Left lung (tissue), 10 donors: ENCODE measurements around the gene AK8. TPM values are rescaled to one million over a fixed set of nuclear protein-coding genes. Genes with fewer than 3 reads are reported as not detected.
A peak's percentile ranks its signal among the peaks of the same experiment; 100 is the strongest.

Source experiments
- ATAC-seq: fragments of 200-7000 bp; cut with Tn5 transposase; one replicate; pipeline ENCODE4 v1.9.1; 2020; ENCODE audit warnings: moderate library complexity
- DNase-seq, 4 donors: peaks; one replicate each; pipeline ENCODE4 v3.0.0-alpha.2; 2013 to 2020
- H3K27ac ChIP-seq, 2 donors: fragments of 200-600 bp; sonication (generic) in 1 of 2; one replicate each; pipeline versions ENCODE4 v1.5.0 to v1.8.0; 2020 to 2021
- H3K27me3 ChIP-seq, 2 donors: fragments of 200-600 bp; sonication (generic) in 1 of 2; one replicate each; pipeline versions ENCODE4 v1.5.0 to v1.8.0; 2020 to 2021
- H3K36me3 ChIP-seq, 2 donors: fragments of 200-600 bp; sonication (generic) in 1 of 2; one replicate each; pipeline versions ENCODE4 v1.5.0 to v1.8.0; 2020 to 2021
- H3K4me1 ChIP-seq, 2 donors: fragments of 200-600 bp; one replicate each; pipeline ENCODE4 v1.8.0; 2021
- H3K4me3 ChIP-seq, 2 donors: fragments of 200-600 bp; sonication (generic) in 1 of 2; one replicate each; pipeline versions ENCODE4 v1.5.0 to v1.8.0; 2020 to 2021; ENCODE audit warnings: mild to moderate bottlenecking in 1 of 2
- H3K9me3 ChIP-seq, 2 donors: fragments of 200-600 bp; sonication (generic) in 1 of 2; one replicate each; pipeline versions ENCODE4 v1.5.0 to v1.8.0; 2020 to 2021
- CTCF ChIP-seq, 2 donors: fragments of 200-600 bp; sonication (generic) in 1 of 2; IDR thresholded peaks; one replicate each; pipeline versions ENCODE4 v1.5.0 to v1.8.0; 2021; ENCODE audit warnings: antibody characterized with exemption in 2 of 2
- intact Hi-C, 2 donors: fragments of 100-400 bp; cut with DNase I; formaldehyde crosslinking; loops; one replicate each; pipeline versions ENCODE4 v1.11.2 to v1.14.2; 2022
- polyA plus RNA-seq, 6 donors: library from polyadenylated mRNA; unstranded; fragments of 120-200 nt; gene quantifications; one replicate each; pipeline ENCODE4 v1.2.1, GENCODE V29; 2013; ENCODE audit not compliant: insufficient read length in 6 of 6
- total RNA-seq, 2 donors: library from RNA; stranded (reverse); fragmentation: NEBNext Ultra II Directional; extraction: Animal tissue kit (Norgen Biotek cat#: 25700); gene quantifications; one replicate each; pipeline ENCODE4 v1.2.1, GENCODE V29; 2021
- donor health status: DM: no; HTN: yes; CAD: no.
- donor health status: DM: no; HTN: no; CAD: no.

AK8 gene
- total and polyA plus RNA-seq, 8 donors: 0.55 to 3.6 (median 2.4) TPM

GRCh38 chr9:132761602-132762001 is 116.5 kb downstream of the AK8 start:
- no peaks in the 10 kb centered on the region for H3K4me1 ChIP-seq
- TF ChIP-seq CTCF (IDR thresholded peaks at IDR 0.05): no peak
- DNase-seq: no peak
- H3K27me3 ChIP-seq: no peaks in the 10 kb centered on the region
- no peak overlapping the region for H3K27ac ChIP-seq
- H3K4me3 ChIP-seq: no peak overlapping the region
- intact Hi-C loops: no loop called here
- no peaks in the 10 kb centered on the region for H3K9me3 ChIP-seq
- ATAC-seq: no peak
- no peaks in the 10 kb centered on the region for H3K36me3 ChIP-seq

- DNase-seq: no peak
- Histone ChIP-seq H3K27ac (no peak overlapping the region), H3K27me3 (no peaks in the 10 kb centered on the region), H3K9me3 (no peaks in the 10 kb centered on the region), H3K4me3 (no peak overlapping the region), H3K4me1 (no peaks in the 10 kb centered on the region), H3K36me3 (no peaks in the 10 kb centered on the region)
- ATAC-seq: no peak
- no peak for TF ChIP-seq CTCF (IDR thresholded peaks at IDR 0.05)
- intact Hi-C loops: no loop called here
These were observed 118.0 kb downstream of the AK8 start for GRCh38 chr9:132760057-132760456.

- Histone ChIP-seq H3K9me3 (no peaks in the 10 kb centered on the region), H3K27me3 (no peaks in the 10 kb centered on the region), H3K27ac (no peak overlapping the region), H3K4me1 (no peaks in the 10 kb centered on the region), H3K36me3 (no peaks in the 10 kb centered on the region), H3K4me3 (no peak overlapping the region)
- no peak for ATAC-seq
- DNase-seq: no peak
- intact Hi-C loops: no loop called here
- no peak for TF ChIP-seq CTCF (IDR thresholded peaks at IDR 0.05)
These were observed 121.1 kb downstream of the AK8 start for GRCh38 chr9:132757016-132757415.

- TF ChIP-seq CTCF (IDR thresholded peaks at IDR 0.05): no peak
- peak in 1 of 4 donors; percentile 13 for DNase-seq
- Histone ChIP-seq H3K4me1 (no peaks in the 10 kb centered on the region), H3K4me3 (no peak overlapping the region), H3K27me3 (no peaks in the 10 kb centered on the region), H3K36me3 (no peaks in the 10 kb centered on the region), H3K27ac (no peak overlapping the region), H3K9me3 (no peaks in the 10 kb centered on the region)
- peak; percentile 66 for ATAC-seq
- intact Hi-C loops: no loop called here
These were observed 121.8 kb downstream of the AK8 start for GRCh38 chr9:132756214-132756845.

- H3K36me3 ChIP-seq: no peaks in the 10 kb centered on the region
- H3K27ac ChIP-seq: no peak overlapping the region
- no peaks in the 10 kb centered on the region for H3K4me1 ChIP-seq
- H3K4me3 ChIP-seq: no peak overlapping the region
- ATAC-seq (no peak), DNase-seq (no peak)
- intact Hi-C loops: no loop called here
- no peak for TF ChIP-seq CTCF (IDR thresholded peaks at IDR 0.05)
- no peaks in the 10 kb centered on the region for H3K9me3 ChIP-seq
- no peaks in the 10 kb centered on the region for H3K27me3 ChIP-seq
These were observed 123.0 kb downstream of the AK8 start for GRCh38 chr9:132755096-132755495.
